Muscle of leg (tissue), 11 donors: ENCODE results near the gene HAGHL. TPM values are rescaled to one million over a fixed set of nuclear protein-coding genes. Genes with fewer than 3 reads are reported as not detected.

ENCODE experiments used
- DNase-seq: peaks from one replicate; pipeline ENCODE4 v3.0.0; 2013
- H3K27ac ChIP-seq: one replicate; pipeline ENCODE4 v1.5.1; 2013; ENCODE audit warnings: mild to moderate bottlenecking, low read length, control low read depth
- H3K27me3 ChIP-seq: one replicate; pipeline ENCODE4 v1.6.1; 2013; ENCODE audit warnings: low read length; ENCODE audit not compliant: control insufficient read depth, insufficient read depth
- H3K36me3 ChIP-seq: one replicate; pipeline ENCODE4 v1.6.1; 2013; ENCODE audit warnings: low read length; ENCODE audit not compliant: control insufficient read depth, insufficient read depth
- H3K4me1 ChIP-seq: one replicate; pipeline ENCODE4 v1.6.1; 2013; ENCODE audit warnings: low read length; ENCODE audit not compliant: control insufficient read depth, insufficient read depth
- H3K4me3 ChIP-seq: one replicate; pipeline ENCODE4 v1.5.1; 2013; ENCODE audit warnings: low read length, control low read depth
- H3K9me3 ChIP-seq: replicated peaks from 2 replicates; pipeline ENCODE4 v1.6.1; 2013; ENCODE audit warnings: low read depth, low read length; ENCODE audit not compliant: control insufficient read depth
- WGBS: methylation state at CpG from one replicate; pipeline ENCODE4 v1.1.5; 2013; ENCODE audit warnings: missing lambda C conversion rate; ENCODE audit not compliant: insufficient coverage; 5-methylcytosine and 5-hydroxymethylcytosine counted together
- polyA plus RNA-seq, 8 donors: library from polyadenylated mRNA; unstranded; fragments of 120-200 nt; gene quantifications; one replicate each; pipeline versions ENCODE4 v1.2.1 to v1.2.3, GENCODE V29; 2013; ENCODE audit warnings: inconsistent platforms in 1 of 8, low replicate concordance in 1 of 8; ENCODE audit not compliant: insufficient read length in 8 of 8, insufficient read depth in 1 of 8
- total RNA-seq: library from RNA; stranded (reverse); fragments of 120-200 nt; gene quantifications from one replicate; pipeline ENCODE4 v1.2.4, GENCODE V29; 2013

HAGHL gene
- total and polyA plus RNA-seq, 9 donors, result 1.7 to 4.7 (median 2.8) TPM

DNA sequence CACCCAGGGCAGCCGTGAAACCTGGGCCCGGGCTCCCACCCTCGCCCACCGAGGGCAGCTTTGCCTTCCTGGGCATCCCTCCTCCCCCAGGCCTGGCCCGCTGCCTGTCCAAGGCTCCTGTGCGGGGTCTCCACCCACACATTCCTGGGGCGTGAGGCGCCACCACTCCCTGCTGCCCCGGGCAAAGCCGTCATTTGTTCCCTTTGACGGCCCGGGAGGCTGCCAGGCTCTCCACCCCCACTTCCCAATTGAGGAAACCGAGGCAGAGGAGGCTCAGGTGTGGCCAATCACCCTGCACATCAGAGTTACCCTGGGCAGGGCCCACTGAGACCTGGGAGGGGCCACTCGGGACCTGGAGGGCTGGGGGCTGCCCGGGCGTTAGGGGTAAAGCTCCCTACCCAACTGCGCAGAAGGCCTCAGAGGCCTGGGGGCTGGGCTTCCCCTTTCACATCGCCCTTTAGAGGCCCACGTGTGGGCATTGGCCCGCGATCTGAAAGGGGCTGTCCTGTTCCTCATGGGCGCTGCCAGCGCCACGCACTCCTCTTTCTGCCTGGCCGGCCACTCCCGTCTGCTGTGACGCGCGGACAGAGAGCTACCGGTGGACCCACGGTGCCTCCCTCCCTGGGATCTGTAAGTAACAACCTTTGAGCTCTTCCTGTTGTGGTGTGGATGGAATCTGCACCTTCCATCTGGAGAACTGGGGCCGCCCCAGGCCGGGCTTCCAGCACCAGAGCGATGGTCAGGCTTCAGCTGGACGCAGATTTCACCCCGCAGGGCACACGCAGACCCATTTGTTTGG, 33.8 kb downstream of the HAGHL start, which contains the start of gene MSLN:
MSLN (plus strand) TSS at position 190 of the 799 bp plus-strand sequence. CDS start 1,947 bp downstream, outside the sequence.
- 77% methylated on average over 28 of the region's 37 CpGs for WGBS
- Histone ChIP-seq H3K27me3 (peaks cover 4% of the 10 kb centered on the region), H3K9me3 (no peaks in the 10 kb centered on the region), H3K27ac (no peak within 1 kb of the TSS), H3K36me3 (no peaks in the 10 kb centered on the region), H3K4me3 (no peak within 1 kb of the TSS), H3K4me1 (no peaks in the 10 kb centered on the region)
- no peak for DNase-seq

DNA sequence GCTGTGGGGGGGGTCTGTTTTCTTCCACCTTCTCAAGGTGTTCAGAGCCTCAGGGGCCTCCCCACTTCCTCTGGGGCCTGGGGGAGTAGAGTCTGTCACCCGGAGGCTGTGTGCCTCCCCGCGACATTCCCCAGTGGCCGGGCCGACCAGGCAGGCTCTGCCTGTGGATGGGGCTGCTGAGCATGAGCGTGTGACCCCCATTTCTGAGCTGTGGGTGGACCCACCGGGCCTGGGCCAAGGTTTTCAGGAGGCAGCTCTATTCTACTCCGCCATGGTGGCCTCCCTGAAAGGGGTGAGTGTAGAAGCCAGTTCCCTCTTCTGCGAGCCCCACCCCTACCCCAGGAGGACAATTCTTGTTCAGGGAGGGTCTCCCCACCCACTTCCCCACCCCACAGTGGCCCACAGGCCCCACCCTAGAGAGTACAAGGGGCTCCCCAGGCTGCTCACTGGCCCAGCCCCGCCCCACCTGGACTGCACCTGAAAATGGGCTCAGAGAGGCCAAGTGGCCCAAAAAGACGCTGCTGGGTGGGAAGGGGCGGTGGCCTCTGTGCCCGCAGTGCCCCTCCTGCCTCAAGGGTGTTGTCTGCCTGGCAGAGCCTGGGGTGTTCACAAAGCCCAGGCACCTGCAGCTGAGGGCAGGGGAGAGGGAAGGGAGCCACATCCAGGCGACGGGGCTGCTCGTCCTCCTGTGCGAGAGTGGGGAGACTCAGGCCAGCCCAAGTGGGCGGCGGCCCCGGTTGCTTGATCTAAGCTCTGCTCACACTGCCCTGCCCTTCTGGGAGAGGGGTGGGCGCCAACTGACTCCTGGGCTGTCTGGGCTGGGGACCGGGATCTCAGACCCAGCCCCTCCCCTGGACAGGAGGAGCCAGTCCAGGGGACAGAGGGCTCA, 35.0 kb downstream of the HAGHL start:
- WGBS, result 54% methylated on average over 12 of the region's 22 CpGs
- H3K4me1 ChIP-seq, result no peaks in the 10 kb centered on the region
- H3K36me3 ChIP-seq, result no peaks in the 10 kb centered on the region
- no peak overlapping the region for H3K27ac ChIP-seq
- H3K4me3 ChIP-seq, result no peak overlapping the region
- no peaks in the 10 kb centered on the region for H3K9me3 ChIP-seq
- DNase-seq, result no peak
- H3K27me3 ChIP-seq, result peaks cover 4% of the 10 kb centered on the region

DNA sequence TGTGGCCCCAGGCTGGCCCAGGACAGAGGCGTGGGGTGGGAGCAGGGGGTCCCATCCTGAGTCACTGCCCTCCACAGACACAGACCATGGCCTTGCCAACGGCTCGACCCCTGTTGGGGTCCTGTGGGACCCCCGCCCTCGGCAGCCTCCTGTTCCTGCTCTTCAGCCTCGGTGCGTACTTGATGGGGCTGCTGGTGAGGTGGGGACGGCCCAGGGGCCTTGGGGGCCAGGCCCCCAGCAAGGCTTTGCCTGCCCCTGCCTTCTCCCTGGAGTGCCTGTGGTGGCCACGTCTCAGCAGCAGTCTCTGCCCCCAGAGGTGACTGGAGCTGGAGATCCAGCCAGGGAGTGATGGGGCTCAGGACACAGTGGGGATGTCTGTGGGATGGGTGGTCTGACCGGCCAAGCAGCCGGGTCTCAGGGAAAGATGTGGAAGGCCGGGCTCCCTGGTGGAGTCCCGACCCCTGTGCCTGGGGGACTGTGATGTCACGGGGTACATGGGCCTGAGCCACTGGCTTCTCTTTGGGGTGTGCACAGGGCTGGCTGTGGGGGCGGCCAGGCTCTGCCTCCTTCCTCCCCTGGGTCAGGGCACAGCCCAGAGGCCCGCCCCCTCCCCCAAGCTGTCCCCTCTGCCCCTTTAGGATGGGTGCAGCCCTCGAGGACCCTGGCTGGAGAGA, 35.8 kb downstream of the HAGHL start:
- peaks cover 4% of the 10 kb centered on the region for H3K27me3 ChIP-seq

DNA sequence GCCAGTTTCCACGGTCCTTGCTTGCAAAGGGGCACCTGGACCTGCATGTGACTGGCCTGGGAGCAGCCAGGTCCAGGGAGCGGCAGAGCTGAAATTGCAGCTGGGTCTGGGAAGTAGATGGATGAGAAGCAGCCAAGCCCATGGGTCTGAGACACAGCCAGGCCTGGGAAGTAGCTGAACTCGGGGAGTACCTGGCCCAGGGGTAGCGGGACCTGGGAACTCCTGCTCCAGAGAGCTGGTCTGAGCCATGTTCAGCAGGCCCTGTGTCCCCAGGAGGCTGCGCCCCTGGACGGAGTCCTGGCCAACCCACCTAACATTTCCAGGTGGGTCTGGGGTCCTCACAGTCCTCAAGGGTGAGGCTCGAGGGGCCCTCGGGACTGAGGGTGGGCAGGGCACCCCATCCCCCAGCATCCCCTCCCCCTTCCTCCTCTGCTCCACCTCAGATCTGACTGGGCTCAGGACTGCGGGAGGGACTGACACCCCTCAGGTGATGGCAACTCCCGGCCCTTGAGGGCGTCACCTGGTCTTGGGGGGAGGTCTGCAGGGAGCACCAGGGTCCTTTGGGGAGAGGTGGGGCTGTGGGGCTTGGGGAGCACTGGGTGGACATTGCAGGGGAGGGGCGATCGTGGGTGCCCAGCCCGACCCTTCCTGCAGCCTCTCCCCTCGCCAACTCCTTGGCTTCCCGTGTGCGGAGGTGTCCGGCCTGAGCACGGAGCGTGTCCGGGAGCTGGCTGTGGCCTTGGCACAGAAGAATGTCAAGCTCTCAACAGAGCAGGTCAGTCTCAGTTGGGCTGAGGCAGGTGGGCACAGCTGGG, 36.7 kb downstream of the HAGHL start:
- 54% methylated on average over 13 of the region's 21 CpGs for WGBS
- no peaks in the 10 kb centered on the region for H3K36me3 ChIP-seq
- no peak overlapping the region for H3K27ac ChIP-seq
- no peak for DNase-seq
- no peaks in the 10 kb centered on the region for H3K4me1 ChIP-seq
- H3K27me3 ChIP-seq, result peaks cover 6% of the 10 kb centered on the region
- H3K4me3 ChIP-seq, result no peak overlapping the region
- no peaks in the 10 kb centered on the region for H3K9me3 ChIP-seq

More for the DNA sequence above, 35.8 kb downstream of the HAGHL start:
- Histone ChIP-seq H3K36me3 (no peaks in the 10 kb centered on the region), H3K4me3 (no peak overlapping the region), H3K4me1 (no peaks in the 10 kb centered on the region), H3K9me3 (no peaks in the 10 kb centered on the region), H3K27ac (no peak overlapping the region)
- 61% methylated on average over 9 of the region's 17 CpGs for WGBS
- DNase-seq, result no peak

DNA sequence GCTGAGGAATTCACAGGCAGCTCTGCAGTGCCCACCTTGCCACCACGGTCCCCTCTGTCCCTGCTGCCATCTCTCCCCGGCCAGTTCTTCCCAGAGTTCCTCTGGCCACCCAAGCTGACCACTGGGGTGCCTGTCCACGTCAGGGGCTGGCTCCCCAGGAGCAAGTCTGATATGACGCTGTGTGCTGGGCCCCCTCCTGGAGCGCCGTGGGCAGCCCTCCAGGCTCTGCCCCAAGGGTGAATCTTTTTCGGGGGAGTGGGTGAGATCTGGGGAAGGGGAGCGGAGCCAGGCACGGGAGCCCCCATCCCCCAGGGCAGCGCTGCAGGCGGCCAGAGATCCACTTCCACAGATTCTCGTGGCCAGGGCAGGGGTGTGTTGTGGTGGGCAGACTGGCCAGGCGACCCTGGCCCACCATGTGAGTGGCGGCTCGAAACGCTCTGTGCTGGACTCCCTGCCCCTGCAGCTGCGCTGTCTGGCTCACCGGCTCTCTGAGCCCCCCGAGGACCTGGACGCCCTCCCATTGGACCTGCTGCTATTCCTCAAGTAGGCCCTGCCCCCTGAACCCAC, 37.4 kb downstream of the HAGHL start:
- Histone ChIP-seq H3K4me1 (peaks cover under 1% of the 10 kb centered on the region), H3K27ac (no peak overlapping the region), H3K4me3 (no peak overlapping the region), H3K9me3 (no peaks in the 10 kb centered on the region), H3K36me3 (no peaks in the 10 kb centered on the region), H3K27me3 (peaks cover 9% of the 10 kb centered on the region)
- 48% methylated on average over 12 of the region's 20 CpGs for WGBS
- DNase-seq, result no peak

DNA sequence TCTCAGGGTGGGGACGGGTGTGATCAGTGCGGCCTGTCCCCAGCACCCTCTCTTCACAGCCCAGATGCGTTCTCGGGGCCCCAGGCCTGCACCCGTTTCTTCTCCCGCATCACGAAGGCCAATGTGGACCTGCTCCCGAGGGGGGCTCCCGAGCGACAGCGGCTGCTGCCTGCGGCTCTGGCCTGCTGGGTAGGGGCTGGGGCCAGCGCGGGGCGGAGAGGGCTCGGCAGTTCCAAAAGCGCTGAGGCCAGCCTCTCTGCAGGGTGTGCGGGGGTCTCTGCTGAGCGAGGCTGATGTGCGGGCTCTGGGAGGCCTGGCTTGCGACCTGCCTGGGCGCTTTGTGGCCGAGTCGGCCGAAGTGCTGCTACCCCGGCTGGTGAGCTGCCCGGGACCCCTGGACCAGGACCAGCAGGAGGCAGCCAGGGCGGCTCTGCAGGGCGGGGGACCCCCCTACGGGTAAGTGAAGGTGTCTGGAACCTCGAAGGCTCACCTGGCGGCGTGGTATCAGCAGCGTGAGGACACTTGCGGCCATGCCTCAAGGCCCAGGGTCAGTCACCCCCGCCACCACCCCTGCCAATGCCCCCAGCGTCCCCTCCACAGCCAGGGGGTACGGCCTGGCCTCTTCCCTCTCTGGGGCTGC, 38.1 kb downstream of the HAGHL start:
- DNase-seq, result no peak
- Histone ChIP-seq H3K9me3 (no peaks in the 10 kb centered on the region), H3K27ac (no peak overlapping the region), H3K4me3 (no peak overlapping the region), H3K27me3 (peaks cover 9% of the 10 kb centered on the region), H3K36me3 (no peaks in the 10 kb centered on the region), H3K4me1 (peaks cover 5% of the 10 kb centered on the region)
- 63% methylated on average over 34 of the region's 38 CpGs for WGBS

DNA sequence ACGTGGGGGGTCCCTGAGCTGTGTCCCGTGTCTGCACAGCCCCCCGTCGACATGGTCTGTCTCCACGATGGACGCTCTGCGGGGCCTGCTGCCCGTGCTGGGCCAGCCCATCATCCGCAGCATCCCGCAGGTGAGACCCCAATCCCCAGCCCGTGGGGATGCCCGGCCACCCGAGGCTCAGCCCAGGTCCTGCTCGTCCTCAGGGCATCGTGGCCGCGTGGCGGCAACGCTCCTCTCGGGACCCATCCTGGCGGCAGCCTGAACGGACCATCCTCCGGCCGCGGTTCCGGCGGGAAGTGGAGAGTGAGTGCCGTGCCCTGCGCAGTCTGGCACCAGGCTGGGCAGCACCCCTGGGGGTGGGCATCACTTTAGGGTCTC, 38.6 kb downstream of the HAGHL start:
- no peaks in the 10 kb centered on the region for H3K9me3 ChIP-seq
- WGBS, result 88% methylated on average over 27 of the region's 29 CpGs
- peaks cover 9% of the 10 kb centered on the region for H3K27me3 ChIP-seq

DNA sequence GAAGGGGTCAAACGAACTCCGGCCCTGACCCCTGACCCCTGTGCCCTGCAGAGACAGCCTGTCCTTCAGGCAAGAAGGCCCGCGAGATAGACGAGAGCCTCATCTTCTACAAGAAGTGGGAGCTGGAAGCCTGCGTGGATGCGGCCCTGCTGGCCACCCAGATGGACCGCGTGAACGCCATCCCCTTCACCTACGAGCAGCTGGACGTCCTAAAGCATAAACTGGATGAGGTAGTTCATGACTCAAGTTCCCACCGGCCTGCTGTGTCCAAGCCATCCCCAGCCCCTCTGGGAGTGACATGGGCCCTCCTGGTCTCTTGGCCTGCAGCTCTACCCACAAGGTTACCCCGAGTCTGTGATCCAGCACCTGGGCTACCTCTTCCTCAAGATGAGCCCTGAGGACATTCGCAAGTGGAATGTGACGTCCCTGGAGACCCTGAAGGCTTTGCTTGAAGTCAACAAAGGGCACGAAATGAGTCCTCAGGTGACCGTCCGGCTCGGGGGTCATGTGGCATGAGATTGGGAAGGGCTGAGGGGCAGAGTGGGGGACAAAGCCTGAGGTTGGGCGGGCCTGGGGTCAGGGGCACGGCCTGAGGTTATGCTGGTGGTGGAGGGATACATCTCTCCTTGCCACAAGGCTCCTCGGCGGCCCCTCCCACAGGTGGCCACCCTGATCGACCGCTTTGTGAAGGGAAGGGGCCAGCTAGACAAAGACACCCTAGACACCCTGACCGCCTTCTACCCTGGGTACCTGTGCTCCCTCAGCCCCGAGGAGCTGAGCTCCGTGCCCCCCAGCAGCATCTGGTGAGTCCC, 39.3 kb downstream of the HAGHL start:
- Histone ChIP-seq H3K4me3 (no peak overlapping the region), H3K4me1 (peaks cover 5% of the 10 kb centered on the region), H3K27me3 (peaks cover 7% of the 10 kb centered on the region), H3K36me3 (no peaks in the 10 kb centered on the region), H3K27ac (no peak overlapping the region), H3K9me3 (no peaks in the 10 kb centered on the region)
- no peak for DNase-seq
- WGBS, result 80% methylated on average over 23 of the region's 29 CpGs

More for the DNA sequence above, 38.6 kb downstream of the HAGHL start:
- H3K27ac ChIP-seq, result no peak overlapping the region
- H3K36me3 ChIP-seq, result no peaks in the 10 kb centered on the region
- no peak overlapping the region for H3K4me3 ChIP-seq
- no peak for DNase-seq
- H3K4me1 ChIP-seq, result peaks cover 5% of the 10 kb centered on the region
